K562 (cell line): ENCODE results near the gene JPT2. TPM values are rescaled to one million over a fixed set of nuclear protein-coding genes. Genes with fewer than 3 reads are reported as not detected.
A peak's percentile ranks its signal among the peaks of the same experiment; 100 is the strongest.

Source experiments
- CC2D1A ChIP-seq: fragments of 450-650 bp; IDR thresholded peaks from 2 replicates; pipeline ENCODE4 v1.6.1; 2017; ENCODE audit warnings: mild to moderate bottlenecking
- DMBX1 ChIP-seq: fragments of 250-450 bp; sonication (Bioruptor Pico); IDR thresholded peaks from 2 replicates; pipeline ENCODE4 v1.8.0; 2022; ENCODE audit warnings: inconsistent platforms, mild to moderate bottlenecking, moderate library complexity, borderline replicate concordance
- E2F5 ChIP-seq: sonication (generic); formaldehyde crosslinking; IDR thresholded peaks from 2 replicates; pipeline ENCODE4 v1.8.0; 2022; ENCODE audit warnings: mild to moderate bottlenecking, missing genetic modification reagents
- ESRRB ChIP-seq: fragments of 250-450 bp; sonication (Bioruptor Pico); IDR thresholded peaks from 2 replicates; pipeline ENCODE4 v1.5.0; 2020; ENCODE audit warnings: mild to moderate bottlenecking, moderate library complexity, borderline replicate concordance
- EZH2 ChIP-seq: IDR thresholded peaks from 2 replicates; pipeline ENCODE4 v1.6.1; 2012; ENCODE audit warnings: low read depth, mild to moderate bottlenecking, inconsistent platforms, low read length, borderline replicate concordance
- FOXJ3 ChIP-seq: sonication (generic); formaldehyde crosslinking; IDR thresholded peaks from 2 replicates; pipeline ENCODE4 v1.4.0; 2020; ENCODE audit warnings: mild to moderate bottlenecking, missing genetic modification reagents
- FOXK2 ChIP-seq, 2 experiments: fragments of 450-650 bp; IDR thresholded peaks in 1 of 2; conservative IDR thresholded peaks in 1 of 2; 2 replicates each; pipeline ENCODE4 v1.6.1; 2016; ENCODE audit warnings: low read depth in 2 of 2, mild to moderate bottlenecking in 1 of 2
- GTF3C2 ChIP-seq: IDR thresholded peaks from 3 replicates; pipeline ENCODE4 v1.6.1; 2011; ENCODE audit warnings: borderline replicate concordance, mild to moderate bottlenecking, moderate library complexity; ENCODE audit not compliant: insufficient read length; ENCODE audit errors: extremely low read depth
- KHSRP ChIP-seq: fragments of 450-650 bp; IDR thresholded peaks from 2 replicates; pipeline ENCODE4 v1.6.1; 2017
- MBD1 ChIP-seq: fragments of 250-450 bp; sonication (Bioruptor Pico); IDR thresholded peaks from 2 replicates; pipeline ENCODE4 v1.8.0; 2022; ENCODE audit warnings: inconsistent platforms
- MYC ChIP-seq, 2 experiments: fragments of 250-450 bp in 1 of 2; sonication (Bioruptor Pico) in 1 of 2; IDR thresholded peaks; 2 replicates each; pipeline versions ENCODE4 v1.5.1 to v1.6.1; 2012 to 2021; ENCODE audit warnings: low read depth in 2 of 2, borderline replicate concordance in 1 of 2, improper control_type of control experiment in 1 of 2, low read length in 1 of 2, mild to moderate bottlenecking in 1 of 2, moderate library complexity in 1 of 2
- NKRF ChIP-seq: fragments of 450-650 bp; IDR thresholded peaks from 2 replicates; pipeline ENCODE4 v1.6.1; 2016; ENCODE audit warnings: borderline replicate concordance
- POLR2AphosphoS5 ChIP-seq: IDR thresholded peaks from 2 replicates; pipeline ENCODE4 v1.6.1; 2011; ENCODE audit warnings: mild to moderate bottlenecking, low read depth, low read length, moderate library complexity; ENCODE audit not compliant: control insufficient read depth, insufficient read depth
- PYGO2 ChIP-seq: fragments of 450-650 bp; IDR thresholded peaks from 2 replicates; pipeline ENCODE4 v1.6.1; 2016; ENCODE audit warnings: mild to moderate bottlenecking, missing genetic modification characterization, moderate library complexity, missing compliant biosample characterization
- RUNX1 ChIP-seq: sonication (generic); IDR thresholded peaks from 2 replicates; pipeline ENCODE4 v1.6.1; 2016; ENCODE audit warnings: antibody characterized with exemption, low read depth
- SRSF1 ChIP-seq: fragments of 200-400 bp; formaldehyde crosslinking; IDR thresholded peaks from 2 replicates; pipeline ENCODE4 v1.6.1; 2017; ENCODE audit warnings: mild to moderate bottlenecking, low read depth, low read length, moderate library complexity
- ZBTB8A ChIP-seq: fragments of 450-650 bp; IDR thresholded peaks from 2 replicates; pipeline ENCODE4 v1.6.1; 2018; ENCODE audit warnings: mild to moderate bottlenecking, moderate library complexity; ENCODE audit not compliant: partially characterized antibody
- ZNF395 ChIP-seq: fragments of 200-800 bp; sonication (Bioruptor generic); IDR thresholded peaks from 2 replicates; pipeline ENCODE4 v1.6.1; 2017; ENCODE audit warnings: missing genetic modification characterization, missing compliant biosample characterization
- ZSCAN29 ChIP-seq: fragments of 450-650 bp; IDR thresholded peaks from 2 replicates; pipeline ENCODE4 v1.6.1; 2017
- polyA plus RNA-seq, 8 experiments: library from polyadenylated mRNA; depleted of rRNA in 4 of 8; stranded (reverse) in 5 of 8; unstranded in 3 of 8; fragments of >200 nt; fragmentation: Nextera tagmentation in 2 of 8; fragmentation: Illumina TruSeq in 1 of 8; extraction: Ambion mirVana in 2 of 8; extraction: Trizol in 1 of 8; gene quantifications; 2 replicates each; pipeline versions ENCODE4 v1.2.1 to v1.2.3, GENCODE V29; 2011 to 2014; ENCODE audit warnings: inconsistent platforms in 1 of 8, missing spikeins in 1 of 8
- total RNA-seq, 7 experiments: library from RNA; depleted of rRNA in 6 of 7; stranded (reverse); fragments of >200 nt in 6 of 7; fragmentation: Illumina TruSeq in 2 of 7; extraction: Trizol in 2 of 7; gene quantifications; 2 replicates each; pipeline versions ENCODE4 v1.2.1 to v1.2.3, GENCODE V29; 2011 to 2021; ENCODE audit warnings: low replicate concordance in 1 of 7

Gene JPT2
- total and polyA plus RNA-seq, 9 of the 15 experiments (the other 6 are each of a cell fraction or from before 2014, with no cell fraction given): 25.5 to 133 (median 106) TPM

GRCh38 chr16:1645914-1646525 lies 32.1 kb upstream of the JPT2 start (continued):
- no peak for TF ChIP-seq ZSCAN29
- TF ChIP-seq MBD1 (CRISPR knock-in tag): no peak
- no peak; the same call in 1 of the 2 replicates for TF ChIP-seq MYC (IDR thresholded peaks at IDR 0.05; ENCODE audit: low read depth, low read length)
- no peak for TF ChIP-seq MYC (CRISPR knock-in tag; IDR thresholded peaks at IDR 0.05; ENCODE audit: borderline replicate concordance, low read depth)
- peak; percentile 96 to 97 for TF ChIP-seq FOXK2 (conservative IDR thresholded peaks at IDR 0.05 in 1 of 2, IDR thresholded peaks at IDR 0.05 in 1 of 2; ENCODE audit: low read depth in 2 of 2)
- TF ChIP-seq EZH2: no peak
- TF ChIP-seq PYGO2 (tag): no peak
- no peak for TF ChIP-seq KHSRP
- no peak for TF ChIP-seq POLR2AphosphoS5
- TF ChIP-seq ESRRB: no peak
- TF ChIP-seq ZBTB8A: no peak
- TF ChIP-seq FOXJ3: no peak
- no peak for TF ChIP-seq CC2D1A
- no peak for TF ChIP-seq GTF3C2
- TF ChIP-seq SRSF1: no peak
- TF ChIP-seq RUNX1: no peak
- TF ChIP-seq E2F5 (CRISPR knock-in tag): no peak
- TF ChIP-seq DMBX1: no peak
- TF ChIP-seq ZNF395 (CRISPR knock-in tag): no peak
- no peak for TF ChIP-seq NKRF
